Measurements from ENCODE around the gene ZBED3.

Gene ZBED3

DNA sequence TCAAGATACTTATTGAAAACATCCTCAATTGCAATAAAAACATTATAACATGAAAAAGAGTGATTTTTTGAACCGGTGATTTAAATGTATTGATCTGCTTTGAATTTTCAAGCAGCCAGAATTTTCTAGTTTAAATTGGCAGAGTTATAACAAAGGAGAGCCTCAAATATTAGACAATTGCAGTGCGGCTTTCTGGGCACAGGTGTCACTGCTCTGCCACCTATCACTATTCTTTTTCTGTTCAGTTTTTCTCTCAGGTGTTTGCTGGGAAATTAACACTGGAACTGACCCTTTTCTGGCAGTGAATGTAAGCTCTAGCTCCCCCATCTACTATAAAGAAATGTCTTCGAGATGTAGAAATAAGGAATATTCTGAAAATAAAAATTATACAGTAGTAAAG is 23.0 kb downstream of the ZBED3 start:
- TF ChIP-seq, protein P1, sequence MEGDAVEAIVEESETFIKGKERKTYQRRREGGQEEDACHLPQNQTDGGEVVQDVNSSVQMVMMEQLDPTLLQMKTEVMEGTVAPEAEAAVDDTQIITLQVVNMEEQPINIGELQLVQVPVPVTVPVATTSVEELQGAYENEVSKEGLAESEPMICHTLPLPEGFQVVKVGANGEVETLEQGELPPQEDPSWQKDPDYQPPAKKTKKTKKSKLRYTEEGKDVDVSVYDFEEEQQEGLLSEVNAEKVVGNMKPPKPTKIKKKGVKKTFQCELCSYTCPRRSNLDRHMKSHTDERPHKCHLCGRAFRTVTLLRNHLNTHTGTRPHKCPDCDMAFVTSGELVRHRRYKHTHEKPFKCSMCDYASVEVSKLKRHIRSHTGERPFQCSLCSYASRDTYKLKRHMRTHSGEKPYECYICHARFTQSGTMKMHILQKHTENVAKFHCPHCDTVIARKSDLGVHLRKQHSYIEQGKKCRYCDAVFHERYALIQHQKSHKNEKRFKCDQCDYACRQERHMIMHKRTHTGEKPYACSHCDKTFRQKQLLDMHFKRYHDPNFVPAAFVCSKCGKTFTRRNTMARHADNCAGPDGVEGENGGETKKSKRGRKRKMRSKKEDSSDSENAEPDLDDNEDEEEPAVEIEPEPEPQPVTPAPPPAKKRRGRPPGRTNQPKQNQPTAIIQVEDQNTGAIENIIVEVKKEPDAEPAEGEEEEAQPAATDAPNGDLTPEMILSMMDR (conservative IDR thresholded peaks at IDR 0.05; ENCODE audit: low read depth, low read length): peak; percentile 19
- DNase-seq (ENCODE audit: low read depth): no peak
- H3K4me3 ChIP-seq (ENCODE audit: low read depth, low read length): no peak overlapping the region

DNA sequence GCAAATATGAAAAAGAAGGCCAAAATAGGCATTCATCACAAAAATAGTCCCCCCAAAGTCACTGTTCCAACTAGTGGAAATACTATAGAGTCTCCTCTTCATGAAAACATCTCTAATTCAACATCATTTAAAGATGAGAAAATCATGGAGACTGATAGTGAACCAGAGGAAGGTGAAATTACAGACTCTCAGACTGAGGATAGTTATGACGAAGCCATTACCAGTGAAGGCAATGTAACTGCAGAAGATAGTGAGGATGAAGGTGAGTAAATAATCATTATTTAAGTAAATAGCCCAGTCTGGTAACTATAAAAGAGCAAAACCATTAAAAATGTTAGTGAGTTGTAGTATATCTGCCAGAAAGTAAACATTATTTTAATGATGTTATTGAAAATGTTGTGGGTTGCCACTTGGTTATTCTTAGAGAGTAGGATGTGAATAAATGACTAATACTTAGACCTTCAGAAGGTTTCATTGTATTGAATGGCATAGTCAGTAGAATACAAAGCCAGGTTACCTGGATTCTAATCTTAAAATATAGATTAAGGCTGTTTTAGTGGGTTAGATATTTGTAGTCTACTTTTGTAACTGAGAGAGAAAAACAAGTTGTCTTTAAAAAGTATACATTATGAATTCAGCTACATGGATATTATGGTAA is 40.5 kb downstream of the ZBED3 start:
- no peak for DNase-seq (ENCODE audit: low read depth)
- TF ChIP-seq, protein P1 (conservative IDR thresholded peaks at IDR 0.05; ENCODE audit: low read depth, low read length): no peak
- H3K4me3 ChIP-seq (ENCODE audit: low read depth, low read length): no peak overlapping the region

DNA sequence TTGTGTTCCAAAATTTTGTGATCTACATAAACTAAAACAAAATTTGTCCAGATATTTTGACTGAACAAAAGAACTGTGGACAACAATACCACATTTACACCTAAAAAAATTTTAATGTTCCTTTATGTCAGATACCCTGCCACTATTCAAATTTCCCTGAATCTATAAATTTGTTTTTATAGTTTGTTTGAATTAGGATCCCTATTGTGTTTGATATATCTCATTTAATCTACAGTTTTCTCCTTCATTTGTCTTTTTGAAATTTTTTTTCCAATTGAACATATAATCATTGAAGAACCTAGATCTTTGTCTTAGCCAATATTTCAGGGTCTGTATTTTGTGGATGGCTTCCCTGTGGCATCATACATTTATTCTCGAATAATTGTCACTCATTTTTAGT is 51.1 kb downstream of the ZBED3 start:
- TF ChIP-seq, protein P1 (conservative IDR thresholded peaks at IDR 0.05; ENCODE audit: low read depth, low read length): no peak
- H3K4me3 ChIP-seq (ENCODE audit: low read depth, low read length): no peak overlapping the region
- no peak for DNase-seq (ENCODE audit: low read depth)

DNA sequence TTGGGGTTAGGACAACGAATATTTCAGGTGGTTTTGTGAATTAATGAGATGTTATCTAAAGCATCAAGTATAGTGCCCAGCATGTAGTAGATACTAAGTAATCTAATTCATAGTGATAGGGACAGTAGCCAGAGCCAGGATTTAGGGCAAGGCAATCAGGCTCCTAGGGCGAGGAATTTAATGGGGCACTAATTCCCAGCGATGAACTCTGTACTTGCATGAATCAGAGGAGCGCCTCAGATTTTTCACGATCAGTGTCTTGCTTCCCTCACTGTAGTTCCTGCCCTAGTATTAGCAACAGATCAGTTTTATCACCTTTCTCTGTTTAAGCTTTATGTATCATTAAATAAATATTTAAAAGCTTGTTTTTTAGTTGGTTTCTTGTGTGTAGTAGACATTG is 53.7 kb downstream of the ZBED3 start:
- TF ChIP-seq, protein P1 (conservative IDR thresholded peaks at IDR 0.05; ENCODE audit: low read depth, low read length): no peak
- H3K4me3 ChIP-seq (ENCODE audit: low read depth, low read length): no peak overlapping the region
- no peak for DNase-seq (ENCODE audit: low read depth)

DNA sequence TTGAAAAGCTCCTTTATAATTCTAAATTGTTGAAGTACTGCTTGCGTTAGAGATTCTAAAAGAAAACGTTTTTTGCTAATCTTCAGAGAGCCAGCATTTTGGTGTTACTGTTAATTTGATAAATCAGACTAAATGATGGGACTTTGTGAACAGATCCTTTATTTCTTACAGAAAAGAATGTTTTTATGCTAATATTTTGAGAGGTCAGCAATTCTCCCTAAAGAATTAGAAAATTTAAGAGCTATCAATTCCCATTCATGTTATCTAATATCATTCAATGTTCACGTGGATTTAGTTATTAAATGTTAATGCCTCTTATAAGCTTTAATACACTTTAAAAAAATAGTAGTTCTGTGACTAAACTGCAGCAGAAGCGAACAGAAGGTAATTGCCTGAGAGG is 54.5 kb downstream of the ZBED3 start:
- no peak for DNase-seq (ENCODE audit: low read depth)
- H3K4me3 ChIP-seq (ENCODE audit: low read depth, low read length): no peak overlapping the region
- TF ChIP-seq, protein P1 (conservative IDR thresholded peaks at IDR 0.05; ENCODE audit: low read depth, low read length): no peak

DNA sequence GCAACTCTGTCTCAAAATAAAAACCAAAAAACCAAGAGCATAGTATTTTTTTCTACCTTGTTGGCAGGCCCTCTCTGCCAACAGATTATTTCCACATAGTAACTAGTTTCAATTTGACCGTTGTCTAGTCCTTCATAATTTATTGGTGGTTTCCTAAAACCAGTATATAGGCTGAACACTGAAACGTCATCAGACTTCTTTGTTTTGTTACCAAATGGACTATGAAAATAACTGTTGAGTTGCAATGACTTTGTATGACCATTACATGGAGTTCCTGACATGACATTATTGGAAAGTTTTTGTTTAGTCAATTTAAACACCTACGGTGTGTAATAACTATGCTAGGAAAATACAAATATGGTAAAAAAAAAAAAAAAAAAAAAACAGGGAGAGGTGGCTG is 55.2 kb downstream of the ZBED3 start:
- TF ChIP-seq, protein P1 (conservative IDR thresholded peaks at IDR 0.05; ENCODE audit: low read depth, low read length): no peak
- DNase-seq (ENCODE audit: low read depth): no peak
- no peak overlapping the region for H3K4me3 ChIP-seq (ENCODE audit: low read depth, low read length)
